Measurements from ENCODE around the gene IGFL2.
"Not testable (repeated sequence)": the region's sequence is repeated elsewhere in the genome, so short reads cannot be mapped to it uniquely, and the experiment has no call there.

Gene IGFL2

DNA sequence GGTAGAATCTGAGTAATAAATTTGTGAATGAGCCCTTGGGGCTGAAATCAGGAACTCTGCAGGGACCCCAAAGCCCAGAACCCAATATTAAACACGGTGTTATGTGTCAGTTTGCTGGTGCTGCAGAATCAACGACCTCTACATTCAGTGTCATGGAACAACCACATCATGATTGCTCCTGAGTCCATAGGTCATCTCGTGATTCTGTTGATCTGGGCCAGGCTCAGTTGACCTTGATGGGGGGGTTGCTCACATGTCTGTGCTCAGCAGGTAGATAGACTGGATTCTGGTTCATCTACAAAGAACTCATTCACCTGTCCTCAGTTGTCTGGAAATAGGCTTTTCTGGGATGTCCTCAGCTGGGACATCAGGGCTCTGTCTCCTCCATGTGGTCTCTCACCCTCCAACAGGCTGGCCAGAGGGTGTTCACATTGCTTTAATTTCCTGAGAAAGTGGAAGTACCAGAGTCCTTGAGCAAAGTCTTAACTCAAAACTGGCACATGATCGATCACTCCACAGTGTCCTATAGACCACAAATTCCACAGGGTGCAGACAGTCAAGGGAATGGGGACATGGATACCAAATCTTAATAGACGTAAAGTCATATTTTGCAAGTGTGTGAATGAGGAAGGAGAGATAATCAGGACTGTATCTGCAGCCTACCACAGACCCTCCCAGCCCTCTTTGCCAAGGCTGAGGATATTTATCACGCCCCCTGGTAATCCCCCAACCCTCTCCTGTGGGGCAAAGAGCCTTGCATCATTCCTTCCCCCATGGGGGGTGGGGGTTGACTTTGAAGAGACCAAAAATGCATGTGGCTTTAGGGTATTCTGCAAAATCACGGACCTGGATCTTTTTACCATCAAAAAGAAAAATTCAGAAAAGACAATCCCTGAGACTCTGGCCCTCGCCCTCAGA lies 42.2 kb downstream of the IGFL2 start:
- DNase-seq (ENCODE audit: low read depth, low spot score): no peak
- H3K27ac ChIP-seq: no peak overlapping the region
- no peak overlapping the region for H3K9ac ChIP-seq (ENCODE audit: insufficient read length)
- TF ChIP-seq POLR2AphosphoS5 (IDR thresholded peaks at IDR 0.05; ENCODE audit: borderline replicate concordance, low read depth, low read length) (no peak), FOXP2 (optimal IDR thresholded peaks at IDR 0.05; ENCODE audit: control extremely low read depth, extremely low read length, insufficient read depth) (no peak), EZH2 (IDR thresholded peaks at IDR 0.05) (no peak)
- H3K9me3 ChIP-seq (ENCODE audit: low read depth, low read length): no peaks in the 10 kb centered on the region
- no peaks in the 10 kb centered on the region for H3K36me3 ChIP-seq (ENCODE audit: insufficient read depth, low read length)
- H3K4me3 ChIP-seq: no peak overlapping the region

DNA sequence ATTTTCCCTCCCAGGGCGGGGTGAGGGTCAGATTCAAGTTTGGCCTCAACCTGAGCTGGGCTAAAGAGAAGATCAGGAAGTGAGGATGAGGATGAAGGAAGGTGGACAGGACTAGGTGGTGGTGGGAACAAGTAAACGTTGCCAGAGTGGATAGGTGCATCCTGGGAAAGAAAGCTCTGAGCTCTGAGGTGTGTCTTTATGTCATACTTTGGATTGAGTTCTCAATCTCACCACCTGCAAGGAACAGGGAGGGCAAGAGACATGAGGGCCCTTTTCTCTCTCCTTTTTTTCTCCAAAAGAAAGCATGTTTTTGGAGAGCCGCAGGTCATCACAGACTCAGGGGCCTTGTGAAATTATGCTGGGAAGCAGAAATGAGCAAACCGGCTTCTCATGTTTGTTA lies 43.3 kb downstream of the IGFL2 start:
- no peak for DNase-seq (ENCODE audit: low read depth, low spot score)
- Histone ChIP-seq H3K27ac (no peak overlapping the region), H3K9me3 (ENCODE audit: low read depth, low read length) (no peaks in the 10 kb centered on the region), H3K36me3 (ENCODE audit: insufficient read depth, low read length) (no peaks in the 10 kb centered on the region), H3K4me3 (no peak overlapping the region), H3K9ac (ENCODE audit: insufficient read length) (no peak overlapping the region)
- TF ChIP-seq POLR2AphosphoS5 (IDR thresholded peaks at IDR 0.05; ENCODE audit: borderline replicate concordance, low read depth, low read length): no peak
- no peak for TF ChIP-seq FOXP2 (optimal IDR thresholded peaks at IDR 0.05; ENCODE audit: control extremely low read depth, extremely low read length, insufficient read depth)
- TF ChIP-seq EZH2 (IDR thresholded peaks at IDR 0.05): no peak

DNA sequence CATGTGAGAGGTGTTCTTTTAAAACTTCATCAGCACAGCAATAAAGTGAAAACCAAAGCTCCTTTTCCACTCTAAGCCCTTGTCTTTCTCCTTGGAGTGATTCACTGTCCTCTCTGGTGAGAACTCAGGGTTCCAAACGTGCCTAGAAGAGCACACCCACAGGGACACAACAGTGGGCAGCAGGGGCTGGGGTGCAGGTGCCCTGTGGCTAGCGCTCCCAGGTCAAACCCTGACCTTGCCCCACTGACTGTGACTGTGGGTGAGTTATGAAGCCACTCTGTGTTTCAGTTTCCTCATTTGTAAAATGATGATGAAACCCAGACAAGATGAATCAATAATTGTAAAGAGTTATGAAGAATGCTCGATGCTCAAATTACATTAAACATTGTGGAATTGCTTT lies 43.9 kb downstream of the IGFL2 start:
- H3K27ac ChIP-seq: no peak overlapping the region
- no peaks in the 10 kb centered on the region for H3K9me3 ChIP-seq (ENCODE audit: low read depth, low read length)
- H3K4me3 ChIP-seq: no peak overlapping the region
- H3K36me3 ChIP-seq (ENCODE audit: insufficient read depth, low read length): no peaks in the 10 kb centered on the region
- no peak overlapping the region for H3K9ac ChIP-seq (ENCODE audit: insufficient read length)
- no peak for DNase-seq (ENCODE audit: low read depth, low spot score)
- TF ChIP-seq FOXP2 (optimal IDR thresholded peaks at IDR 0.05; ENCODE audit: control extremely low read depth, extremely low read length, insufficient read depth) (no peak), EZH2 (IDR thresholded peaks at IDR 0.05) (no peak), POLR2AphosphoS5 (IDR thresholded peaks at IDR 0.05; ENCODE audit: borderline replicate concordance, low read depth, low read length) (no peak)

DNA sequence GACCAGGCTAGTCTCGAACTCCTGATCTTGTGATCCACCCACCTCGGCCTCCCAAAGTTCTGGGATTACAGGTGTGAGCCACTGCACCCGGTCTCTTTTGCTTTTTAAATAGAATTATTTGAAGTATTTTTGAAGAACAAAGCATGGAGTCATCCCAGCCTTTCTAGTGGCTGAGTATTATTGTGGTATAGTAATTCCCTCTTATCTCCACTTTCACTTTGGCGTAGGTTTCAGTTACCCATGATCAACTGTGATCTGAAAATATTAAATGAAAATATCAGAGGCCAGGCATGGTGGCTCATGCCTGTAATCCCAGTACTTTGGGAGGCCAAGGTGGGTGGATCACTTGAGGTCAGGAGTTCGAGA lies 44.6 kb downstream of the IGFL2 start:
- H3K36me3 ChIP-seq (ENCODE audit: insufficient read depth, low read length); H3K4me3 ChIP-seq; H3K9me3 ChIP-seq (ENCODE audit: low read depth, low read length); H3K27ac ChIP-seq; H3K9ac ChIP-seq (ENCODE audit: insufficient read length); DNase-seq (ENCODE audit: low read depth, low spot score): not testable (repeated sequence)

DNA sequence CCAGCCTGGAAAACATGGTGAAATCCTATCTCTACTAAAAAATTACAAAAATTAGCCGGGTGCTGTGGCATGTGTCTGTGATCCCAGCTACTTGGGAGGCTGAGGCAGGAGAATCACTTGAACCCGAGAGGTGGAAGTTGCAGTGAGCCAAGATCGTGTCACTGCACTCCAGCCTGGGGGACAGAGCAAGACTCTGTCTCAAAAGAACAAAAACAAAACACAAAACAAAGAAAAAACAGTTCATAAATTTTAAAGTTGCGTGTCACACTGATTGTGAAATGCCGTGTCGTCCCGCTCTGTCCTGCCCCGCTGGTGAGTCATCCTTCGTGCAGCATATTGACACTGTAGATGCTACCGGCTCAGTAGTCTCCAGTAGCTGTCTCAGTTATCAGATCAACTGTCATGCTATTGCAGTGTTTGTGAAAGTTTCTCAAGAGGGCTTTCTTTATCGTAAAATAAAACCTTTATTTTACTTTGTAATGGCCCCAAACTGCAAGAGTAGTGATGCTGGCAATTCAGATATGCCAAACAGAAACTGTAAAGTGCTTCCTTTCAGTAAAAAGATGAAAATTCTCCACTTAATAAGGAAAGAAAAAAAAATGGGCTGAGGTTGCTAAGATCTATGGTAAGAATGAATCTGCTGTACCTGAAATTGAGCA lies 45.1 kb downstream of the IGFL2 start:
- Histone ChIP-seq H3K36me3 (ENCODE audit: insufficient read depth, low read length) (no peaks in the 10 kb centered on the region), H3K4me3 (no peak overlapping the region), H3K9ac (ENCODE audit: insufficient read length) (no peak overlapping the region), H3K9me3 (ENCODE audit: low read depth, low read length) (no peaks in the 10 kb centered on the region), H3K27ac (no peak overlapping the region)
- no peak for DNase-seq (ENCODE audit: low read depth, low spot score)
- TF ChIP-seq FOXP2 (optimal IDR thresholded peaks at IDR 0.05; ENCODE audit: control extremely low read depth, extremely low read length, insufficient read depth): no peak
- no peak for TF ChIP-seq EZH2 (IDR thresholded peaks at IDR 0.05)
- no peak for TF ChIP-seq POLR2AphosphoS5 (IDR thresholded peaks at IDR 0.05; ENCODE audit: borderline replicate concordance, low read depth, low read length)

DNA sequence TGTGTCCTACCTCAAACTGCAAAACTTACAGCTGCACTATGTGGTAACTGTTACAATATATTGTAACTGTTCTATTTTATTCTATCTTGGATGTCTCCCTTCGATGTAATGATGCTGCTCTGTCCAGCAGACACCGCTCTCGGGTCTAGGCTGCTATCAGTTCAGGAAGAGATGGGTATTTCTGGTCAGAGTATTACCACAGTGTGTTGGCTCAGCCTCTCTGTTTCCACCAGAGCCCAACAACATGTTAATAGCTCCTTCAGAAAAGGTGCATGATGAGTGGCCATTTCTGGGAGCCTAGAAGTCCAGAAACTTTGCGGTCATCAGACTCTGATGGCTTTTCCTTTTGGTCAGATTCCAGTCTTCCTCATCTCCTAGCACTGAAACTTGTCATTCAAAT lies 45.6 kb downstream of the IGFL2 start:
- no peak for TF ChIP-seq EZH2 (IDR thresholded peaks at IDR 0.05)
- no peak for TF ChIP-seq POLR2AphosphoS5 (IDR thresholded peaks at IDR 0.05; ENCODE audit: borderline replicate concordance, low read depth, low read length)
- no peak for TF ChIP-seq FOXP2 (optimal IDR thresholded peaks at IDR 0.05; ENCODE audit: control extremely low read depth, extremely low read length, insufficient read depth)
- Histone ChIP-seq H3K36me3 (ENCODE audit: insufficient read depth, low read length) (no peaks in the 10 kb centered on the region), H3K9me3 (ENCODE audit: low read depth, low read length) (no peaks in the 10 kb centered on the region), H3K27ac (no peak overlapping the region), H3K9ac (ENCODE audit: insufficient read length) (no peak overlapping the region), H3K4me3 (no peak overlapping the region)
- DNase-seq (ENCODE audit: low read depth, low spot score): no peak

DNA sequence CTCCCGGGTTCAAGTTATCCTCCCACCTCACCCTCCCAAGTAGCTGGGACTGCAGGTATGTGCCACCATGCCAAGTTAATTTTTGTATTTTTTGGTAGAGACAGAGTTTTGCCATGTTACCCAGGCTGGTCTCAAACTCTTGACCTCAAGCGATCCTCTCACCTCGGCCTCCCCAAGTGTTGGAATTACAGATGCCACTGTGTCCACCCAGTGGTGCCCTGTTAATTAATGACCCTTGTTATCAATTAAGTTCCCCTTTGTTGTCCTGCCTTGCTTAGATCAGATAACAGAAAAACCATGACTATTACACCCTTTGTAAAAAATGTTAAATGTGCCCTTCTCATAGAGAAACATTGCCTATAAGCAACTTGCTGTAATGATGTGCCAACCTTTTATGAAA lies 47.1 kb downstream of the IGFL2 start:
- Histone ChIP-seq H3K4me3 (no peak overlapping the region), H3K36me3 (ENCODE audit: insufficient read depth, low read length) (no peaks in the 10 kb centered on the region), H3K9ac (ENCODE audit: insufficient read length) (no peak overlapping the region), H3K27ac (no peak overlapping the region), H3K9me3 (ENCODE audit: low read depth, low read length) (no peaks in the 10 kb centered on the region)
- DNase-seq (ENCODE audit: low read depth, low spot score): no peak
- TF ChIP-seq FOXP2 (optimal IDR thresholded peaks at IDR 0.05; ENCODE audit: control extremely low read depth, extremely low read length, insufficient read depth) (no peak), EZH2 (IDR thresholded peaks at IDR 0.05) (no peak), POLR2AphosphoS5 (IDR thresholded peaks at IDR 0.05; ENCODE audit: borderline replicate concordance, low read depth, low read length) (no peak)

DNA sequence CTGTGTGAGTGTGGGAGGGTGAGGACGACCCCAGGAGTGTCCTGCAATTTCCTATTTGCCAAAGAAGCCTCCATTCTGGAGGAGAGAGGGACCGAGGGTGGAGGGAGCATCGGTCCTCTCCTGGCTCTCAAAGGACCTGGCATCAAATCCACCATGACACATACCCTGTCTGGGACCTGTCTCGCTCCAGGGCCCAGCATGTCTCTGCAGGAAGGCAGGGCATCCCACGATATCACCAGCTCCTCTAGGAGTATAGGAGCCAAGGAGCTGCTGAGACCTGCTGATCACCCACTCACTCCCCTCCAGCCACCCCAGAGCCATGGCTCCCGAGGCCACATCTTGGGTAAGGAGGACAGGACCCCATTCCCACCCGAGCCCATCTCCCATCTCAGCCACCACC lies 47.9 kb downstream of the IGFL2 start:
- H3K27ac ChIP-seq; H3K9ac ChIP-seq (ENCODE audit: insufficient read length); H3K9me3 ChIP-seq (ENCODE audit: low read depth, low read length); DNase-seq (ENCODE audit: low read depth, low spot score); H3K4me3 ChIP-seq; H3K36me3 ChIP-seq (ENCODE audit: insufficient read depth, low read length): not testable (repeated sequence)

Data from SK-N-MC (cell line).